SU-DHL-6 (cell line): Measurements from ENCODE around the gene LILRA5.
"Not testable (repeated sequence)": the region's sequence is repeated elsewhere in the genome, so short reads cannot be mapped to it uniquely, and the experiment has no call there.

Experiments
- EZH2phosphoT487 ChIP-seq: fragments of 200-600 bp; sonication (generic), shearing (Covaris generic); conservative IDR thresholded peaks from 2 replicates; pipeline ENCODE4 v1.6.1; 2018; ENCODE audit warnings: mild to moderate bottlenecking, antibody characterized with exemption, low read length, moderate library complexity, mixed read lengths
- TF ChIP-seq, protein P1 (sequence below): fragments of 200-600 bp; sonication (generic); IDR thresholded peaks from one replicate; pipeline ENCODE4 v1.5.1; 2017; ENCODE audit warnings: antibody characterized with exemption, mild to moderate bottlenecking, low read length, moderate library complexity; ENCODE audit not compliant: insufficient read depth, poor library complexity, severe bottlenecking

DNA sequence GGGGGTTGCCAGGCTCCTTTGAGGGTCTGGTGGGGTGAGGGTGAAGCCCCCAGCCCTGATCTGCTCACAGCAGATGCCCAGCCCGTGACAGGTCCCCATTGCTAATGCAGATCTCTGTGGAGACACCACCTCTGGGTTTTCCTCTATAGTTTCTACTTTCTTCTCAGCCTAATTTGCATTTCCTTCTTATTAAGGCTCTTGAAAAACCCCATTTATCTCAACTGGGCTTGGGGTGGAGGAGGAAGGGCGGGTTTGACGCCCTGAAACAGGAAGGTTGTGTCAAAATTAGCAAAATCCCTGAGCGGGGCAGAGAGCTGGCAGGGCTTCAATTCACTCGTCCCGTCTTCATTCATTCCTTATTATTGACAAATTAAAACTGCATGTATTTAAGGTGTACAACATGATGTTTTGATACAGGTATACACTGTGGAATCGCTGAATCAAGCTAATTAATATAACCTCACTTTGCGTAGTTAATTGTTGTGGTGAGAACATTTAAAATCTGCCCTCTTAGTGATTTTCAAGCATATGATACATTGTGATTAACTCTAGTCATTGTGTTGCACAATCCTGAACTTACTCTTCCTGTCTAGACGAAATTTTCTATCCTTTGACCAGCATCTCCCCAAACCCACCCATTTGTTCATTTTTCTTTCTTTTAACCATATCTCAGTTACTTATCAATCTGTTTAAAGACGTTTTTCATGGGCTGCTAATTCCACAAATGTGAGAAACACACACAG, 48.9 kb upstream of the LILRA5 start:
- TF ChIP-seq, protein P1, sequence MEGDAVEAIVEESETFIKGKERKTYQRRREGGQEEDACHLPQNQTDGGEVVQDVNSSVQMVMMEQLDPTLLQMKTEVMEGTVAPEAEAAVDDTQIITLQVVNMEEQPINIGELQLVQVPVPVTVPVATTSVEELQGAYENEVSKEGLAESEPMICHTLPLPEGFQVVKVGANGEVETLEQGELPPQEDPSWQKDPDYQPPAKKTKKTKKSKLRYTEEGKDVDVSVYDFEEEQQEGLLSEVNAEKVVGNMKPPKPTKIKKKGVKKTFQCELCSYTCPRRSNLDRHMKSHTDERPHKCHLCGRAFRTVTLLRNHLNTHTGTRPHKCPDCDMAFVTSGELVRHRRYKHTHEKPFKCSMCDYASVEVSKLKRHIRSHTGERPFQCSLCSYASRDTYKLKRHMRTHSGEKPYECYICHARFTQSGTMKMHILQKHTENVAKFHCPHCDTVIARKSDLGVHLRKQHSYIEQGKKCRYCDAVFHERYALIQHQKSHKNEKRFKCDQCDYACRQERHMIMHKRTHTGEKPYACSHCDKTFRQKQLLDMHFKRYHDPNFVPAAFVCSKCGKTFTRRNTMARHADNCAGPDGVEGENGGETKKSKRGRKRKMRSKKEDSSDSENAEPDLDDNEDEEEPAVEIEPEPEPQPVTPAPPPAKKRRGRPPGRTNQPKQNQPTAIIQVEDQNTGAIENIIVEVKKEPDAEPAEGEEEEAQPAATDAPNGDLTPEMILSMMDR, result not testable (repeated sequence)
- TF ChIP-seq EZH2phosphoT487, result not testable (repeated sequence)
